Activated naive CD4-positive, alpha-beta T cell (primary cell): ENCODE measurements around the gene NPIPB6.

Experiments used
- DNase-seq, 4 experiments: peaks; one replicate each; lab custom pipeline; 2025; lab: John Stamatoyannopoulos, UW

NPIPB6 gene

DNA sequence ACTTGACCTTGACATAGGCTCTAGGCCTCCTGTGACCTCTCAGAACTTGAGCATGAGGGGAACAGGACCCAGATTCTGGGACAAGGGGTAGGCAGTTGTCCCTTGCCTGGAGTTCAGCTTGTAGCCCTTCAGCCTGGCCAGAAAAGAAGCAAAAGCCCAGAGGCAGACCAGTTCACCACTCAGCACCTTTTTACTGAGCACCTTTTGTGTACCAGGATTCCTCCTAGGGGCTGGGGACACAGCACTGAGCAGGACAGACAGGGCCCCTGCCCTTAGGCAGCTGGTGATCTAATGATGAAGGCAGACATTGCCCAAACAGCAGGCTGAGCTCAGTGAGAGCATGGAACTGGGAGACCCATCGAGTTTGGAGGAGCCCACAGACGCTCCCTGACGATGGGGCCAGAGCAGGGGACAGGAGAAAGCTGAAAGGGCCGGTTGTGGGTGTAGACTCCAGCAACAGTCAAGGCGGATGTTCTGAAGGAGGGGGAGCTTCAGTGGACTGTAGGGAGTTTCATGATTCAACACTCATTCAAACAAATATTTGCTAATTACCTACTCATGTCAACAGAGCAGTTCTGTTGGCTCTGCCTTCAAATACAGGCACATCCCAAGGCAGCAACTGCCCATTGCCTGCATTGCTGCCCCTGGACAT, 38.9 kb downstream of the NPIPB6 start:
- no peak for DNase-seq

DNA sequence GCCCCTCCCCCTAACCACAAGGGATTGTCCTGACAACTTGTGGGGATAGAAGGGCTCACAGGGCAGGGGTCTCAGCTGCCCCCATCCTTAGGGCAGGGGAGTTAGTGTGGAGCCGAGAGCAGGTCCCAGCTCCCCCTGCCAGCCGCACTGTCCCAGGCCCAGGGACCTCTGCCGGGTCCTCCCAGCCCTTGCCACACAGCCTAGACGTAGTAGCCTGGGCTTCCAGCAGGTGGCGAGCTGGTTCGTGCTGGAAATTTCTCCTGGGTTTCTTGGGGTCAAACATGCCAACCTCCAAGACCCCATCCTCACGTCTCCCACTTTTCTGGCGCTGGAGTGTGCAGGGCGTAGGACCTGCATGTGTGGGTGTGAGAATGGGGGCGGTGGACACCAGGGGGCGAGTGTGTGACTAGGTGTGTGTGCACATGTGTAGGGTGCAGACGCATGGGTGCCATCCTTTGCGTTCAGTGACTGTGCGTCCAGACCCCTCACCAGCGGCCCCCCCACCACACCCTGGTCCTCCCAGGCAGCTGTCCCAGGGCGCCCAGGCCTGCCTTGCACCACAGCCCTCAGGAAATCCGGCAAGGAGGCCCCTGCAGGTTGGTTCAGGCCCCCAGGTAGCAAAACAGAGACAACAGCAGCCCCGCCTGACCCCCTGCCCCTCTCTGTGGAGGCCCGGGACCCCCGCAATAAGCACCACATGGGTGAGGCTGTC, 41.5 kb downstream of the NPIPB6 start:
- DNase-seq = peak in 2 of 4 experiments; percentile 13 to 21

DNA sequence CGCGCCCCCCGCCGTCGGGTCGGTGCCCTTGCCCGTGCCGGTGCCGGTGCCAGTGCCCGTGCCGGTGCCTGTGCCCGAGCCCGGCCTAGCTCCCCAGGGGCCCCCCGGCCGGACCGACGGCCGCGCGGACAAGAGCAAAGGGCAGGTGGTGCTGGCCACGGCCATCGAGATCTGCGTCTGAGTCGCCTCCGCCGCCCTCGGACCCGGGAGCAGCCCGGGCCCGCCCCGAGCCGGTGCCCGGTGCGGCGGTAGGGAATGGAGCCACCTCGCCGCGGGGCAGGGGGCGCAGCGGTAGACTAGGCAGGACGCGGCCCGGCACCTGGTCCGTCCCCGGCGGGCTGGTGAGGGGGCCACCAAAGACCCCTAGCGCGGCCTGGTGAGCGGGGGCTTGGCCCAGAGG, 42.6 kb downstream of the NPIPB6 start:
- no peak for DNase-seq

DNA sequence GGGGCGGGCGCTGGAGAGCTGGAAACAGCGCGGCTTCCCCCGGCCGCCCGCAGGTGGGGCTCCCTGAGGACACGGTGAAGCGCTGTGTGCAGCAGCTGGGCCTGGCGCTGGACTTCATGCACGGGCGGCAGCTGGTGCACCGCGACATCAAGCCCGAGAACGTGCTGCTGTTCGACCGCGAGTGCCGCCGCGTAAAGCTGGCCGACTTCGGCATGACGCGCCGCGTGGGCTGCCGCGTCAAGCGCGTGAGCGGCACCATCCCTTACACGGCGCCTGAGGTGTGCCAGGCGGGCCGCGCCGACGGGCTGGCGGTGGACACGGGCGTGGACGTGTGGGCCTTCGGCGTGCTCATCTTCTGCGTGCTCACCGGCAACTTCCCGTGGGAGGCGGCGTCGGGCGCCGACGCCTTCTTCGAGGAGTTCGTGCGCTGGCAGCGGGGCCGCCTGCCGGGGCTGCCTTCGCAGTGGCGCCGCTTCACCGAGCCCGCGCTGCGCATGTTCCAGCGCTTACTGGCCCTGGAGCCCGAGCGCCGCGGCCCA, 43.2 kb downstream of the NPIPB6 start:
- DNase-seq = no peak

DNA sequence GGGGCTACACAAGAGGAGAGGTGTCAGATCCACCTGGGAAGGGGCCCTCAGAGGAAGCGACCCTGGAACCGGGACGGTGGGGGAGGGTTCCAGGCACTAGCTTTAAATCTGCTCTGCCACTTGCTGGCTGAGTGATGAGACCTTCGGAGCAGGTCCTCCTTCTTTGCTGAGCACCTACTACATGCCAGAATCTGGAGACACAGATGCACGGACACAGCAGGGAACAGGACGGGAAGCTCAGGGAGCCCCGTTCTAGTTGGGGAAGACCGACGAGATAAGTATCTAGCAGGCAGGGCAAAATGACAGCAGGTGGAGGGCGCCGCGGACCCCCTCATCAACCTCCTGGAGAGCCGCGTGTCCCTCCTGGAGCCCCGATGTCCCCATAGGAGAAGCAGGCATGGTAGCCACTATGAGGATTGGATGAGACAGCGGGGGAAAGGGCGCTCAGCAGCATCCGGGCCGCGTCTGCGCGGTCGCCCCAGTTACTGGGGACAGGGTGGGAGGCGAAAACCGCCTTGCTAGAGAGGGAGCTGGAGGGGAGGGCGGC, 43.8 kb downstream of the NPIPB6 start:
- DNase-seq = no peak

DNA sequence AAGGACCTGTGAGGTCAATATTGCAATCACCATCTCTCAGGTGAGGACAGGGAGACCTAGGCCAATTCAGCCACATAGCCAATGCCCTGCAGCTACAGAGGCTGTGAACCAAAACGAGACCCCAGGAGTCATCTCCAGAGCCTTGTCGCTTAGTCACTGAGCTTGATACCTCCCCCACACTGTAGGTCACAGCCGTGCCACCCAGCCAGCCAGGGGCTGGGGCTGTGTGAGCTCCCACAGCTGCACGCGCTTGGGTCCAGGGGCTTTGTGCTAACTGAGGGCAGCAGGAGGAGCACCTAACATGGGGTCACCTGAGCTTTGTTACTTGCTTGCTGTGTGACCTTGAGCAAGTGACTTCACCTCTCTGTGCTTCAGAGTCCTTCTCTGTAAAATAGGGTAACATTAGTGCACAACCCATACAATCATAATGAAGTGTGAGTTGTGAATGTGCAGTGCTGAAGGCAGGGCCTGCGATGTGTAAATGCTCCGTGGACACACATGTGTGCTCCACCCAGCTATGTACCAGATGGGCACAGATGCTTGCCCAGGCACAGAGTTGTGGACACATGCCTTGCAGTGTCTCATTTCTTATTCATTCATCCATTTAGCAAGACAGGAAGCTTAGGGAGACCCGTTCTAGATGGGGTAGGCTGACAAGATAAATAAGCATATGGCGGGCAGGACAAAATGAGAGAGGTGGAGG, 45.1 kb downstream of the NPIPB6 start:
- no peak for DNase-seq

DNA sequence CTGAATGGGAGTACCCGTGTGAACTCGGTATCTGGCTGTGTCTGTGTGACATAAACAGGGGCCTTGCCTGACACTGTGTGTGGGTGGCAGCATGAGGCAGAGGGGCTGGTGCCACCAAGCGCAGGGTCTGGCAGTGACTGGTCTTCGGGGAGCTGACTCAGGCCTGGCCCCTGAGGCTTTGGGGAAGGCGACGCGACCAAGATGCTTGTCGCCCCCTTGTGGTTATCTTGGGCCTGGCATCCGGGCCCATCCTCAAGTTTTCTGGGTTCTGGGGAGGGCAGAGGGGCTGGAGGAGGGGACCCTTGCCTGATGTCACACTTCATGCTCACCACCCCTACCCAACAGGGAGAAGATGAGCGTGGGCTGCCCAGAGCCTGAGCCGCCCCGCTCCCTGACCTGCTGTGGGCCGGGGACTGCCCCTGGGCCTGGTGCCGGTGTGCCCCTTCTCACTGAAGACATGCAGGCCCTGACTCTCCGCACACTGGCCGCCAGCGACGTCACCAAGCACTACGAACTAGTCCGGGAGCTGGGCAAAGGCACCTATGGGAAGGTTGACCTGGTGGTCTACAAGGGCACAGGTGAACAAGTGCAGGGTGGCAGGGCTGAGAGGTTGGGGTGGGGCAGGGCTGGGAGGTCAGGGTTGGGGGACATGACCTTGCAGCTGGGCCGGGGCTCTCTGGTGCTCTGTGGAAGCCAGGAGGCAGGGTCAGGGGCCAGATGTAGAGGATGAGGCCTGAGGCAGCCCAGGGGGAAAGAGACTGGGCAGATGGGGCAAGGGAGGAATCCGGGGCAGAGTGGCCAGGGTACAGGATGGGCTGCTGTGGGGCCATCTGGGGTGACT, 46.0 kb downstream of the NPIPB6 start:
- peak; percentile 35 to 70 (median 62) for DNase-seq

DNA sequence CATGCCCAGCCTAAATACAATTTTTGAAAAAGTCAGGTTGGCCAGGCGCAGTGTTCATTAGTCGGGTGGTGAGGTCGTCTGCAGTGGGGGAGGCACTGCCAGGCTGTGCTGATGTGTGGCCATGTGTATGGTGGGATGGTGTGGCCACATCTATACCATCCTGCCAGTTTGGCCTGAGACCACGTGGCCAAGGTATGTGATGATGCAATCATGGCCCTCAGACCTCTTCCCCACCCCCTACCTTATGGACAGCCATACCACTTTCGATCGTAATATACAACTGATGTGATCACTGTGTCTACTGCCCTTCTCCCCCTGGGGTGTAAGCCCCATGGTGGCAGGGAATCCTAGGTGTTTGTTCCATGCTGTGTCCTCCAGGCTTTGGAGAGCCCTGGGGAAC, 47.3 kb downstream of the NPIPB6 start:
- DNase-seq = no peak

DNA sequence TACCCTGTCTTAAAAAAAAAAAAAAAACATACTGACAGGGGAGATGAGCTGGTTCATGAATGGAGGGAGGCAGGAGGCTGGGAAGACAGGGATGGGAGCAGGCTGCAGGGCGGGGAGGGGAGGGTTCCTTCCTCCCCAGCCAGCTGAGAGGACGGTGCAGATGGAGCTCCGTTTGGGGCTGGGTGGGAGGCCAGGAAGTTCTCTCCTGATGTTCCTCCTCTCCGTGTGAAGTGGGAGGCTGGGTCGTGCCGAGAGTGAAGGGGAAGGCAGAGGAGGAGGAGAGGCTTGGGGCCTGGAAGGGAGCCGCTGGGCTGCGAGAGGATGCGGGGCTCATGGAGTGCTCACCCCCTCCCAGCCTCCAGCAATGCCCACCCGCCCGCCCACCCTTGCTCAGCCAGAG, 49.7 kb downstream of the NPIPB6 start:
- no peak for DNase-seq

DNA sequence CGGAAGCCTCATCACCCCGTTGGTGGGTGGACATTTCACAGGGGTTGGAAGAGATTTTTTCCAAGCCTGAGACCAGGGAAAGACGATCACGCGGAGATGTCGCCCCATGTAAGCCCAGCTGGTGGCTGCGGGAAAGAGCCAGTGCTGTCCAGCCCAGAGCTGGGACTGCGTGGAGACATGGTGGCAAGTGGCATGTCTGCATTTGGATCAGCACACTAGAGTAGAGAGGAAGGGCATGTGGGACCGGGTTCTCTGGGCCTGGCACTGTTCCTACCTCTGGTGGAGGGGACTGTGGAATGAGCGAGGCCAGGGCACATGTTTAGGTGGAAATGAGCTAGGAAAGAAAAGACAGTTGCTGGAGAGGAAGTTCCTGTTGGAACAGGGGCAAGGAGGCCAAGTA, 51.0 kb downstream of the NPIPB6 start:
- DNase-seq = no peak

DNA sequence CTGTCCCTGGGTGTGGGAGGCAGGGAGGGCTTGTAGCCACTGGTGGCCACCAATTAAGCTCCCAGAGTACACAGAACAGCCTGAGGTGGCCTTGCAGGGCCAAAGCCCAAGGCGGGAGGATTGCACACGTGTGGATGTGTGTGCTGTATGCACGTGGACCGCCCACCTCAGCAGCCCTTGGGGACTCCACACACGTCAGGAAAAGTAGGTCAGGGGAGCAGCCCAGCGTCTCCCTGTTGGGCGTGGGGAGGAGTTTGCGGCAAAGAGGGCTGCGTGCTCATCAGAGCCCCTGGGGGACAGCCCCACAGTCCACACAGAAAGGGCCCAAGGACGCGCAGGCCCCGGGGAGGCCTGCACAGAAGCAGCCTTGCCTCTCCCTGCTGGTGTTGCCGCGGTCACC, 51.4 kb downstream of the NPIPB6 start:
- no peak for DNase-seq

DNA sequence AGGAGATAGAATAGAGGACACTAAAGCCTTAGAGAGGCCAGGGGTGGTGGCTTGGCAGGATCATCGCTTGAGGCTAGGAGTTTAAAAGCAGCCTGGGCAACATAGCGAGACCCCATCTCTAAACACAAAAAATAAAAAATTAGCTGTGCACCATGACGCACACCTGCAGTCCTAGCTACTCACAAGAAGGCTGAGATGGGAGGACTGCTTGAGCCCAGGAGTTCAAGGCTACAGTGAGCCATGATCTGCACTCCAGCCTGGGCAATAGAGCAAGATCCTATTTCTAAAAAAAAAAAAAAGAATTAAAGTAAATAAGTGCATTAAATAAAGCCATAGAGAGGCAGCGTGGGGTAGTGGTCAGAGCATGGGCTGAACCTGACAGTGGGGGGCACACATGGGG, 51.9 kb downstream of the NPIPB6 start:
- DNase-seq = no peak

DNA sequence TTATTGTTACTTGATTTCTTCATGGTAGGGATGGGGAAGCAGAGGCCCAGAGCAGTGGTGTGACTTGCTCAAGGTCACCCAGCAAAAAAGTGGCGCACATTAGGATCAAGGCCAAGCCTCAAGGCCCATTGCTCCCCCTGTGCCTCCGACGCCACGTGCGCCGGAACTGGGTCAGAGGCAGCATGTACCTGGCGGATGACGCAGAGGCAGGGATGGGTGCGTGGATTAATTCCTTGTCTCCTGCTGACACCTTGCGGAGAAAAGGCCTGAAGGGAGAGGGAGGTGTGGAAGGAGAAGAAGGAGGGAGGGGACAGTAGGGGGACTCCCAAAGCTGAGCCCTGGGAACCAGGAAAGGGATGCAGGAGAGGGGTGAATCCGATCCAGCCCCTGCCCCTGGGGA, 52.5 kb downstream of the NPIPB6 start:
- no peak for DNase-seq

DNA sequence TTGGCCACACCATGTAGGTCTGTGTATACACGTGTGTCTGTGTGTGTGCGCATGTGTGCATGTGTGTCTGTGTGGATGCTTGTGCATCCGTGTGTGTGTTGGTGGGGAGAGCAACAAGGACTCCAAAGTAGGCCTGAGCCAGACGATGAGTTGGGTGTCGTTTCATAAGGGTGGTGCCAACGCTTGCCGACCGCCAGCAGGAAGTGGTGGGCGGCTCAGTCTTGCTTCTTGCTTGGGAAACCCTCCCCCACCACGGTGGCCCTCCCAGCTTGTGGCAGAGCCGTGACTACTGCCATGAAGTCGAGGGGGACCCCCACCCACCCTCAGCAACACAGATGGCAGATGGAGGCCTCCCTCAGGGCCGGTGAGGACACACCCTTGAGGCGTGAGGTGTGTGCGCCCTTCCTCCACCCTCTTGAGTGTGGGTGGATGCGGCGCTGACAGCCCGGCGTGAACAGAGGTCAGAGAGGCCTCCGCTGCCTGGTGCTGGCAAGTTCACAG, 53.4 kb downstream of the NPIPB6 start:
- DNase-seq = peak; percentile 31 to 77 (median 58)

DNA sequence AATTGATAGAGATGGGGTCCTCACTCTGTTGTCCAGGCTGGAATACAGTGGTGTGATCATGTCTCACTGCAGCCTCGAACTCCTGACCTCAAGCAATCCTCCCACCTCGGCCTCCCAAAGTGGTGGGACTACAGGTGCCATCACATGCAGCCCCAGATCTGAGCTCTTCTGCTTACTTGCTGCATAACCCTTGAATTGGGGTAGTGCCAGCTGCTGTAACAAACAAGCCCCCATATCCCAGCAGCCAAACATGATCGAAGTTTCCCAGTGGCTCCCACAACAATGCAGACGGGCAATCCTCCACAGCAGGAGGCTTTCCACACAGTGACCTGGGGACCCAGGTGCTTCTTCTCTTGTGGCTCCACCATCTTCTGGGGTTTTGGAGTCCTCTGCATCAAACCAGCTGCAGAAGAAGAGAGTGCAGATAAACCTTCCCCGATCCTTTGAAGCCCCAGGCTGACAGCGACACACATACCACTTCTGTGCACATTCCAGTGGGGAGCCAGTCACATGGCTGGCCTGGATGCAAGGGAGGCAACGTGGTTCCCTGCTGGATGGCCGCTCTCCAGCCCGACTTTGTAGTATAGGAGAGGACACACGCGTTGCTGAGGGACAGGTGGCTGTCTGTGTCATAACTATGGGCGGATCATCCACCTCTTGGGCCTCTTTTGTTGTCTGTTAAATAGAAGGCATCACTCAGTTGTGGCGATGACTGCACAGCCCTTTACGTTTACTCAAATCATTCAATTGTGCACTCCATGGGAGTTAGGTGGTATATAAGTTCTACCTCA, 54.3 kb downstream of the NPIPB6 start:
- no peak for DNase-seq

DNA sequence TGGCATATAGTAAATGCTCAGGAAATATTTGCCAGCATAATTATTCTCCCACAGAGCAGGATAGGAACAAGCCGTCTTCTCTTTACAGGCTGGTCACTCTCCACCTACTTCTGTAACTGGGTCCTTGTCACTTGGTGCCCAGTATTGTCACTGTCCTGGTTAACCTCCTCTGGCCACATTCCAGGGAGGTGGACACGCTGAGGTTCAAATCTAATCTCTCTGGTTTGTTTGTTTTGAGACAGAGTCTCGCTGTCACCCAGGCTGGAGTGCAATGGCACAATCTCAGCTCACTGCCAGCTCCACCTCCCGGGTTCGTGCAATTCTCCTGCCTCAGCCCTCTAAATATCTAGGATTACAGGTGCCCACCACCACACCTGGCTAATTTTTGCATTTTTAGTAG, 55.4 kb downstream of the NPIPB6 start:
- no peak for DNase-seq

DNA sequence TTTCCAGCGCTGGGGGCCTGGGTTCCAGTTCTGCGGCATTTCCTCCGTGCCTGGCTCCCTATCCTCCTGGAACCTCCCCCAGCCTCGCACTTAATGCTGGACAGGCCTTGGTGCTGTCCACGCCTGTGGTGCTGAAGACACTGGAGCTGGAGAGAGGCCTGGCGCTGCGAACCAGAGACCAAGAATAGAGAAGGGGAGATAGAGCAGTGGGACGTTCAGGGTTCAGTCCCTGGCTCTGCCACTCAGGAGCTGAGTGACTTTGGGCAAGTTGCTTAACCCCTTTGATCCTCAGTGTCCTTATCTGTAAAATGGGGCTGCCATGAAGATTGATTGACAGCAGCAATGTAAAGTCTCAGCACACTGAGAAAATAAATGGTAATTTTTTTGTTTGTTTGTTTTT, 59.1 kb downstream of the NPIPB6 start:
- no peak for DNase-seq

DNA sequence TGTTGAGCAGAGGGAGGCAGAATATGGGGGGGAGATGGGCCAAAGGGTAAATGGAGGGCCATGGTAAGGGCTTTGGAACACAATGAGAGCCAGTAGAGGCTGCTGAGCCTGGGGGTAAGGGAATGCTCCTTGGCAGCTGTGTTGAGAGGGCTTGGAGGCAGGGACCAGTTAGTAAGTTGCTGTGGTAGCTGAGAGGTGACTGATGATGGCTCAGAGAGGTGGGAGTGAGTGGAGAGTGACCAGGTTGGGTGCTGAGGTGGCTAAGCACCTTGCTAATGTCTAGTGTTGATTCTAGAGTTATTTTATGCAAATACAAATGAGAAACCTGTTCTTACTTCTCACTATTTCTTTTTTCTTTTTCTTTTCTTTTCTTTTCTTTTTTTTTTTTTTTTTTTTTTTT, 60.2 kb downstream of the NPIPB6 start:
- DNase-seq = no peak

DNA sequence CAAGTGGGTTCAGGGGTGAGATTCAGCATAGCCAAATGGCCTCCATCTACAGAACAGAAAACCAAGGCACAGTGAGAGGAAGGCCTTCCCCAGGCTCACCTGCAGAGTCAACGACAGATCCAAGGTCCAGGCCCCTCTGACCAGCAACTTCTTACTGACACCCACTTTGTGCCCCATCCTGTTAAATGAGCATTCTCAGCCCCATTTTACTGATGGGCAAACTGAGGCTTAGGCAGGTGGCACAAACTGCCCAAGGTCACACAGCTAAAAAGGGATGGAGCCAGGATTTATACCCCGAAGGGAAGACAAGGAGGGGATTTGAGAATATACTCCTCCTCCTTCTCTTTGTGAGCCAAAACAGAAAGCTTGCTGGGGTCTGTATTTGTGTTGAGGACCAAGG, 61.7 kb downstream of the NPIPB6 start:
- no peak for DNase-seq

DNA sequence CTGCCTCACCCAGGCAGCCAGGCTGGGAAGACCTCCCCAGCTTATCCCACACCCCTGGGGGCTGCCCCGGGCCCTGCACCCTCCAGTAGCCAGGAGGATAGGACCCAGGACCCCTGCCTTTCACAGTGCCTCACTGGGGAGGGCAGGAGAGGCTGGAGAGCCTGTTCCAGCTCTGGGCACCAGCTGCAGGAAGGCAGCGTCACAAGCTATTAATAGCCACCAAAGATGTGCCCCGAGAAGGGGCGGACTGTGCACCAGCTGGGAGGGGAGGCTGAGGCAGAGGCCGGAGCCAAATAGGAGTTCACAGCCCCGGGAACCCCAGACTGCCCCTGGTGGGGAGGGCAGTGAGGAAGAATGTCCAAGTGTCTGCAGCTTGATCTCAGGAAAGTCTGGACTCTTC, 62.2 kb downstream of the NPIPB6 start:
- DNase-seq = no peak

DNA sequence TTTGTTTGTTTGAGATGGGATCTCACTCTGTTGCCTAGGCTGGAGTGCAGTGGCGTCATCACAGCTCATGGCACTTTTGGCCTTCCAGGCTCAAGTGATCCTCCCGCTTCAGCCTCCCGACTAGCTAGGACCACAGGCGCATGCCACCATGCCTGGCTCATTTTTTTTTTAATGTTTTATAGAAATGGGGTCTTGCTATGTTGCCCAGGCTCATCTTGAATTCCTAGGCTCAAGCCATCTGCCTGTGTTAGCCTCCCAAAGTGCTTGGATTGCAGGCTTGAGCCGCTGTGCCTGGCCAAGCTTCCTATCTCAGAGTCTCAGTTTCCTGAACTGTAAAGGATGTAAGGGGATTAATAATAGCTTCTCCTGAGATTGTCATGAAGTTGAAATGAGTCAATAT, 63.0 kb downstream of the NPIPB6 start:
- no peak for DNase-seq
